ENCODE results near the gene WDR54. TPM values are rescaled to one million over a fixed set of nuclear protein-coding genes. Genes with fewer than 3 reads are reported as not detected.

WDR54 gene
- total RNA-seq, 1 donor from 2014 or later = 25.0 TPM

- no peak for DNase-seq (ENCODE audit: low spot score in 2 of 2, unreplicated experiment in 2 of 2)
- Mint-ChIP-seq H3K36me3 (peaks cover 9% of the 10 kb centered on the region), H3K4me1 (peaks cover 18% of the 10 kb centered on the region), H3K27me3 (ENCODE audit: low read depth) (no peaks in the 10 kb centered on the region), H3K27ac (peak overlapping the region; percentile 9), H3K4me3 (no peak overlapping the region), H3K9me3 (no peaks in the 10 kb centered on the region)
- no peak for TF ChIP-seq CTCF (IDR thresholded peaks at IDR 0.05; ENCODE audit: unreplicated experiment)
These were observed 53.4 kb downstream of the WDR54 start for GRCh38 chr2:74474899-74475298.

Other genes starting within 250 kb of the WDR54 start
- 90.4 to 98.3 TPM (median 96.4 TPM) in 3 replicates for gene MOB1A, start 242.9 kb upstream of the WDR54 start, total RNA-seq
- gene MTHFD2, start 223.1 kb upstream of the WDR54 start, total RNA-seq = 35.3 to 39.1 TPM (median 37.9 TPM) in 3 replicates
- 7.5 to 9.3 TPM (median 9.2 TPM) in 3 replicates for gene SLC4A5, start 78.3 kb upstream of the WDR54 start, total RNA-seq
- 125 to 136 TPM (median 132 TPM) in 3 replicates for gene DCTN1, start 41.4 kb upstream of the WDR54 start, total RNA-seq
- 4.7 to 8.8 TPM (median 6.0 TPM) in 3 replicates for gene C2orf81, start 111 bp upstream of the WDR54 start, total RNA-seq
- gene RTKN, start 20.2 kb downstream of the WDR54 start, total RNA-seq = 85.0 to 88.9 TPM (median 86.4 TPM) in 3 replicates
- gene INO80B, start 33.4 kb downstream of the WDR54 start, total RNA-seq = 42.9 to 48.1 TPM (median 45.3 TPM) in 3 replicates
- 111 to 113 TPM (median 111 TPM) in 3 replicates for gene WBP1, start 36.7 kb downstream of the WDR54 start, total RNA-seq
- gene MOGS, start 43.7 kb downstream of the WDR54 start, total RNA-seq = 61.6 to 68.7 TPM (median 62.6 TPM) in 3 replicates
- 57.6 to 69.3 TPM (median 62.5 TPM) in 3 replicates for gene MRPL53, start 51.0 kb downstream of the WDR54 start, total RNA-seq
- 25.5 to 29.4 TPM (median 26.2 TPM) in 3 replicates for gene CCDC142, start 61.3 kb downstream of the WDR54 start, total RNA-seq
- 26.1 to 27.3 TPM (median 26.1 TPM) in 3 replicates for gene TTC31, start 61.4 kb downstream of the WDR54 start, total RNA-seq
- 0.86 to 1.1 TPM (median 0.89 TPM) in 3 replicates for gene LBX2, start 77.9 kb downstream of the WDR54 start, total RNA-seq
- 17.0 to 23.0 TPM (median 20.3 TPM) in 3 replicates for gene PCGF1, start 86.0 kb downstream of the WDR54 start, total RNA-seq
- gene TLX2, start 92.7 kb downstream of the WDR54 start, total RNA-seq = 0.18 TPM in 1 of 3 replicates, not detected in the others
- gene DQX1, start 104.5 kb downstream of the WDR54 start, total RNA-seq = 0.16 to 0.42 TPM (median 0.29 TPM) in 3 replicates
- gene AUP1, start 108.0 kb downstream of the WDR54 start, total RNA-seq = 86.2 to 89.4 TPM (median 86.8 TPM) in 3 replicates
- 25.1 to 26.1 TPM (median 25.7 TPM) in 3 replicates for gene HTRA2, start 108.2 kb downstream of the WDR54 start, total RNA-seq
- gene LOXL3, start 132.2 kb downstream of the WDR54 start, total RNA-seq = 20.3 to 26.7 TPM (median 21.9 TPM) in 3 replicates
- gene DOK1, start 133.0 kb downstream of the WDR54 start, total RNA-seq = 10.7 to 11.9 TPM (median 10.8 TPM) in 3 replicates
- 7.4 to 7.9 TPM (median 7.7 TPM) in 3 replicates for gene M1AP, start 226.6 kb downstream of the WDR54 start, total RNA-seq
- gene SEMA4F, start 232.5 kb downstream of the WDR54 start, total RNA-seq = 17.5 to 19.8 TPM (median 18.1 TPM) in 3 replicates

All from mesothelial cell of epicardium (in vitro differentiated cells).